Loucy (cell line): ENCODE results near the gene SELENON.

Source experiments
- H2AFZ ChIP-seq: fragments of 200-600 bp; sonication (generic); 2 replicates; pipeline ENCODE4 v1.6.0; 2016; ENCODE audit warnings: antibody characterized with exemption, mild to moderate bottlenecking, low read length, moderate library complexity
- H3F3A ChIP-seq: fragments of 200-600 bp; 2 replicates; pipeline ENCODE4 v1.6.0; 2016; ENCODE audit warnings: antibody characterized with exemption, low read depth, mild to moderate bottlenecking
- H3K27me3 ChIP-seq: fragments of 200-600 bp; sonication (generic); 2 replicates; pipeline ENCODE4 v1.6.1; 2014; ENCODE audit warnings: low read length, mild to moderate bottlenecking; ENCODE audit not compliant: insufficient read depth, poor library complexity, severe bottlenecking
- H3K36me3 ChIP-seq: fragments of 200-600 bp; sonication (generic); 2 replicates; pipeline ENCODE4 v1.6.1; 2016; ENCODE audit warnings: low read length; ENCODE audit not compliant: insufficient read depth
- H3K4me1 ChIP-seq: fragments of 200-600 bp; sonication (generic); 2 replicates; pipeline ENCODE4 v1.5.1; 2014; ENCODE audit warnings: low read length, mild to moderate bottlenecking; ENCODE audit not compliant: insufficient read depth, poor library complexity, severe bottlenecking
- H3K4me2 ChIP-seq: fragments of 200-600 bp; sonication (generic); 2 replicates; pipeline ENCODE4 v1.6.0; 2014; ENCODE audit warnings: antibody characterized with exemption, low read length, low read depth, mild to moderate bottlenecking; ENCODE audit not compliant: poor library complexity, severe bottlenecking
- H3K4me3 ChIP-seq: fragments of 200-600 bp; sonication (generic); 2 replicates; pipeline ENCODE4 v1.5.1; 2014; ENCODE audit warnings: low read length, mild to moderate bottlenecking, mixed read lengths; ENCODE audit not compliant: poor library complexity, severe bottlenecking
- H3K79me2 ChIP-seq: fragments of 200-600 bp; sonication (generic); 2 replicates; pipeline ENCODE4 v1.6.1; 2014; ENCODE audit warnings: low read length; ENCODE audit not compliant: insufficient read depth
- H3K9ac ChIP-seq: fragments of 200-600 bp; sonication (generic); 2 replicates; pipeline ENCODE4 v1.6.0; 2014; ENCODE audit warnings: mild to moderate bottlenecking, low read depth, low read length, moderate library complexity; ENCODE audit not compliant: poor library complexity, severe bottlenecking
- H3K9me2 ChIP-seq: fragments of 200-600 bp; sonication (generic); replicated peaks from 2 replicates; pipeline ENCODE4 v1.6.1; 2016; ENCODE audit warnings: low read depth, low read length, mixed read lengths
- H3K9me3 ChIP-seq: fragments of 200-600 bp; sonication (generic); 2 replicates; pipeline ENCODE4 v1.6.1; 2014; ENCODE audit warnings: mild to moderate bottlenecking, antibody characterized with exemption, low read length, low read depth; ENCODE audit not compliant: insufficient read depth
- H4K20me1 ChIP-seq: fragments of 200-600 bp; sonication (generic); 2 replicates; pipeline ENCODE4 v1.6.0; 2014; ENCODE audit warnings: antibody characterized with exemption, low read length, mild to moderate bottlenecking; ENCODE audit not compliant: insufficient read depth, poor library complexity, severe bottlenecking
- EZH2phosphoT487 ChIP-seq: fragments of 200-600 bp; IDR thresholded peaks from 2 replicates; pipeline ENCODE4 v1.6.1; 2018; ENCODE audit warnings: antibody characterized with exemption, mild to moderate bottlenecking, moderate library complexity, borderline replicate concordance
- TF ChIP-seq, protein P1 (sequence below): fragments of 200-600 bp; sonication (generic); conservative IDR thresholded peaks from 2 replicates; pipeline ENCODE4 v1.5.1; 2014; ENCODE audit warnings: mild to moderate bottlenecking, antibody characterized with exemption, low read length

SELENON gene

DNA sequence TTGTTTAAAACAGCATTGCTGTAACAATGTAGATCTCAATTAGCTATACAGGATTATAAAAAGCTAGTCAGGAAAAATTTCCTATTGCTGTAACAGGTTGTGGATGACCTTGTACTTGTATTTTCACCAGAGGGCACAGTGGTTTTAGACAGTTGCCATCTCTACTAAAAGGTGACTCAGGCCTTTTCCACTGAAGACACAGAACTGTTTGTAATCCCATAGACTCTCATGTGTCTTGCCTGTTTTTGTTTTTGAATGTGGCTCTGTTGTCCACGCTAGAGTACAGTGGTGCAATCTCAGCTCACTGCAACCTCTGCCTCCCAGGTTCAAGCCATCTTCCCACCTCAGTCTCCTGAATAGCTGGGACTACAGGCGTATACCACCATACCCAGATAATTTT, 25.6 kb downstream of the SELENON start:
- Histone ChIP-seq H3K9me3 (no peaks in the 10 kb centered on the region), H3F3A (no peaks in the 10 kb centered on the region), H3K36me3 (peaks cover 36% of the 10 kb centered on the region; the same call in 1 of the 2 replicates), H3K4me1 (peaks cover 15% of the 10 kb centered on the region), H3K9ac (no peak overlapping the region), H3K27me3 (no peaks in the 10 kb centered on the region), H3K79me2 (peaks cover 17% of the 10 kb centered on the region; the same call in 1 of the 2 replicates), H3K4me3 (no peak overlapping the region), H3K4me2 (no peak overlapping the region), H3K9me2 (no peaks in the 10 kb centered on the region), H2AFZ (no peak overlapping the region), H4K20me1 (peaks cover 13% of the 10 kb centered on the region)
- TF ChIP-seq EZH2phosphoT487: no peak
- TF ChIP-seq, protein P1, sequence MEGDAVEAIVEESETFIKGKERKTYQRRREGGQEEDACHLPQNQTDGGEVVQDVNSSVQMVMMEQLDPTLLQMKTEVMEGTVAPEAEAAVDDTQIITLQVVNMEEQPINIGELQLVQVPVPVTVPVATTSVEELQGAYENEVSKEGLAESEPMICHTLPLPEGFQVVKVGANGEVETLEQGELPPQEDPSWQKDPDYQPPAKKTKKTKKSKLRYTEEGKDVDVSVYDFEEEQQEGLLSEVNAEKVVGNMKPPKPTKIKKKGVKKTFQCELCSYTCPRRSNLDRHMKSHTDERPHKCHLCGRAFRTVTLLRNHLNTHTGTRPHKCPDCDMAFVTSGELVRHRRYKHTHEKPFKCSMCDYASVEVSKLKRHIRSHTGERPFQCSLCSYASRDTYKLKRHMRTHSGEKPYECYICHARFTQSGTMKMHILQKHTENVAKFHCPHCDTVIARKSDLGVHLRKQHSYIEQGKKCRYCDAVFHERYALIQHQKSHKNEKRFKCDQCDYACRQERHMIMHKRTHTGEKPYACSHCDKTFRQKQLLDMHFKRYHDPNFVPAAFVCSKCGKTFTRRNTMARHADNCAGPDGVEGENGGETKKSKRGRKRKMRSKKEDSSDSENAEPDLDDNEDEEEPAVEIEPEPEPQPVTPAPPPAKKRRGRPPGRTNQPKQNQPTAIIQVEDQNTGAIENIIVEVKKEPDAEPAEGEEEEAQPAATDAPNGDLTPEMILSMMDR: no peak

DNA sequence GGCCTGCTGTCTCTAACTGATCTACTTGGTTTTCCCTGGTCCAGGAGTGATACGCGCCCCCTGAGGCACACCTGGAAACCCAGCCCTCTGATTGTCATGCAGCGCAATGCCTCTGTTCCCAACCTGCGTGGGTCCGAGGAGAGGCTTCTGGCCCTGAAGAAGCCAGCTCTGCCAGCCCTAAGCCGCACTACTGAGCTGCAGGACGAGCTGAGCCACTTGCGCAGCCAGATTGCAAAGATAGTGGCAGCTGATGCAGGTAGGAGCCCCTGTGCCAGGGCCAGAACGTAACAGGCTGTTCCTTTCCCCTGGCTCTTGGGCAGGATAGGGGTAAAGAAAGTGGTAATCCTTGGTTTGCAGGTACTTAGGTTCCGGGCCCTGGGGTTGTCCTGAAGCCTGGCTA, 26.6 kb downstream of the SELENON start:
- H4K20me1 ChIP-seq: peaks cover 5% of the 10 kb centered on the region

DNA sequence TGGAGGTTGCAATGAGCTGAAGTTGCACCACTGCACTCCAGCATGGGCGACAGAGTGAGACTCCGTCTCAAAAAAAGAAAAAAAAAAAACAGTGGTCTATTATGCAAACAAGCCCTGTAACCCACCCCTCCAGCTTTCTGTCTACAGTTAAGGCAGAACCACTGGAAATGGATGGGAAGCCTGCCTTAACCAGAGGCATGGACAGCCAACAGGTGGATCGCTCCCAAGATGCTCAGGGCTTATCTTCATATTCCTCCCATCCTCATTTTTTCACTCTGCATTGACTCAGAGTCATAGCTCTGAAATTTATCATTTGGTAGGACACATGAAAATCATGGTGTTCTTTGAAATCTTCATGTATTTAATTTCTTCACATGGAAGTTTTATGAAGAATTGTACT, 28.5 kb downstream of the SELENON start:
- Histone ChIP-seq H3K27me3 (no peaks in the 10 kb centered on the region), H3K36me3 (peaks cover 52% of the 10 kb centered on the region; the same call in 1 of the 2 replicates), H3K9me3 (no peaks in the 10 kb centered on the region), H3F3A (peaks cover 2% of the 10 kb centered on the region; the same call in 1 of the 2 replicates), H3K4me3 (no peak overlapping the region), H3K4me2 (no peak overlapping the region), H3K9ac (no peak overlapping the region), H3K79me2 (no peaks in the 10 kb centered on the region), H2AFZ (no peak overlapping the region), H3K4me1 (peaks cover 16% of the 10 kb centered on the region), H3K9me2 (no peaks in the 10 kb centered on the region), H4K20me1 (no peaks in the 10 kb centered on the region)
- TF ChIP-seq, protein P1: no peak
- no peak for TF ChIP-seq EZH2phosphoT487

More for the DNA sequence above, 26.6 kb downstream of the SELENON start:
- Histone ChIP-seq H3K79me2 (peaks cover 7% of the 10 kb centered on the region; the same call in 1 of the 2 replicates), H3K27me3 (no peaks in the 10 kb centered on the region), H3K9me3 (no peaks in the 10 kb centered on the region), H3K4me2 (no peak overlapping the region), H3F3A (peaks cover 1% of the 10 kb centered on the region; the same call in 1 of the 2 replicates), H2AFZ (no peak overlapping the region), H3K9me2 (no peaks in the 10 kb centered on the region), H3K4me1 (peaks cover 13% of the 10 kb centered on the region), H3K36me3 (peaks cover 45% of the 10 kb centered on the region; the same call in 1 of the 2 replicates), H3K9ac (no peak overlapping the region), H3K4me3 (no peak overlapping the region)
- no peak for TF ChIP-seq EZH2phosphoT487
- TF ChIP-seq, protein P1: no peak
